HG03064 (cell line): Measurements from ENCODE around the gene WASHC3.
"Not testable (repeated sequence)": the region's sequence is repeated elsewhere in the genome, so short reads cannot be mapped to it uniquely, and the experiment has no call there.

Experiments used
- ATAC-seq: cut with Tn5 transposase; IDR thresholded peaks from one replicate; pipeline ENCODE4 v1.9.1; 2021; ENCODE audit warnings: low read depth; ENCODE audit not compliant: unreplicated experiment

Gene WASHC3

GRCh38 chr12:102051431-102051965 lies 10.3 kb downstream of the WASHC3 start:
- ATAC-seq: no peak

- no peak for ATAC-seq
These were observed 10.9 kb downstream of the WASHC3 start for GRCh38 chr12:102050660-102051430.

- peak; percentile 82 for ATAC-seq
These were observed 17.9 kb downstream of the WASHC3 start for GRCh38 chr12:102043928-102044327.

DNA sequence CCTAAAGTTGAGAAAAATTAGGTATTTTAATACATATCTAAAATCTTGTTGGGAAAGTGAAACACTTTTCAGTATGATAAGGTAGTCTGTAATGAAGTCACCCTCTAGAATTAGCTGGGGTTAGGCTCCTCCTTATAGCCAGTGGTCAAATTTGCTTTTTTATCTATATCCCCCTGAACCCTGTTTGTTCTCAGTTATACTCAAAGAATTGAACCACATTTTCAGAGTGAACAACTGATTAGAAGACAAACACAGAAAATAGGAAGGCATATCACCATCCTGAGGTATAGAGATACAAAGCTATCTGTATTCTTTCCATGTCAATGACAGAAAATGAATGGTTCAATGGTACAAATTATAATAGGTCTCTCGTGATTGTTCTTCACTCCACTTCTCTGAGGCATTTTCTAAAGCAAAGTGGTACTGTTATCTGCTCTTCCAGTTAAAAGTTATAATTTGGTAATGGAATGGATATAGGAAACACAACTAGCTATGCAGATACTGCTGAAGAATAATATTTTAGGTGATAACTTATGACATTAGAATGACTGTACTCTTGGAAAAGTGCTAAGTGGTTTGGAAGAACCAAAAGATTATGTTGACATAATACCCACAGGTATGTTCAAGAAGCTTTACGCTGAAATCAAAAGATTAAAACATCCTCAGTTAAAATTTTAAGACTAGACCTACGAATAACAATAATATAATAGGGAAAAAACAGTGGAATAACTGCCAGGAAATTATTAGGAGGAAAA lies 27.6 kb downstream of the WASHC3 start:
- ATAC-seq: no peak

GRCh38 chr12:102031852-102032251 lies 29.9 kb downstream of the WASHC3 start:
- ATAC-seq: no peak

DNA sequence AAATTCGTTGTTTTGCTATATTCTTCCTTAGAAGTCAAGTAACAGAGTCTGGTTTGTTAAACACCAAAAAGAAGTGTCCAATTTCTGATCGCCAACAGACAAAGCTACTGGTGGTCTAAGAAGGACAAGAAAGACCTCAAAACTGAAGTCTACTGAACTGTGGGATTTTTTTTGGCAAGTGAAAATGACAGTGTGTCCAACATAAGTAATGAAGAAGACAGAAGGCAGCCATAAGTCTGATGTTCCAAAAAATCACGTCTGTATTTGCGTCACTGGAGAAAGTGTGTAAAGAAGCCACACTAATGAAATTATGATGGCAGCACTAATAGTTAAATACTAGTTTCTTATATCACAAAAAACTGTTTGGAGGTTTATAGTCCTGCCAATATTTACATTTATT lies 32.6 kb downstream of the WASHC3 start:
- ATAC-seq: no peak

DNA sequence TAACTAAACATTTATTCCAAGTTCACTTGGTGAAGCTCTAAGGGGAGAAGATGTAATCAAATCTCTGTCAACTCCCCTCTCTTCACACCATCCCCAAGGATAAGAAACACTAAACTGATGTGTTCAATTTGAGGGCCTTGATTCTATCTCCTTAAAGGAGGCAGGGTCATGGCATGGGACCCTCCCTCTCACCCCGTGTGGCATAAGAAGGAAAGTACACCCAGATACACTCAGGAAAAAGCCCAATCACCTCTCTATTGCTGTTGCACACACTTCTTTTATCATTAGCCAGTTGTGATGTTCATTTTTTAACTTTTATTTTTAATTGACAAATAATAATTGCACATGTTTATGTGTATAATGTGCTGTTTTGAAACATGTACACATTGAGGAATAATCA lies 35.1 kb downstream of the WASHC3 start:
- ATAC-seq: no peak

GRCh38 chr12:102024765-102025164 lies 37.0 kb downstream of the WASHC3 start:
- ATAC-seq: no peak

- ATAC-seq: no peak
These were observed 38.4 kb downstream of the WASHC3 start for GRCh38 chr12:102023343-102023930.

- ATAC-seq: no peak
These were observed 39.5 kb downstream of the WASHC3 start for GRCh38 chr12:102022286-102022685.

DNA sequence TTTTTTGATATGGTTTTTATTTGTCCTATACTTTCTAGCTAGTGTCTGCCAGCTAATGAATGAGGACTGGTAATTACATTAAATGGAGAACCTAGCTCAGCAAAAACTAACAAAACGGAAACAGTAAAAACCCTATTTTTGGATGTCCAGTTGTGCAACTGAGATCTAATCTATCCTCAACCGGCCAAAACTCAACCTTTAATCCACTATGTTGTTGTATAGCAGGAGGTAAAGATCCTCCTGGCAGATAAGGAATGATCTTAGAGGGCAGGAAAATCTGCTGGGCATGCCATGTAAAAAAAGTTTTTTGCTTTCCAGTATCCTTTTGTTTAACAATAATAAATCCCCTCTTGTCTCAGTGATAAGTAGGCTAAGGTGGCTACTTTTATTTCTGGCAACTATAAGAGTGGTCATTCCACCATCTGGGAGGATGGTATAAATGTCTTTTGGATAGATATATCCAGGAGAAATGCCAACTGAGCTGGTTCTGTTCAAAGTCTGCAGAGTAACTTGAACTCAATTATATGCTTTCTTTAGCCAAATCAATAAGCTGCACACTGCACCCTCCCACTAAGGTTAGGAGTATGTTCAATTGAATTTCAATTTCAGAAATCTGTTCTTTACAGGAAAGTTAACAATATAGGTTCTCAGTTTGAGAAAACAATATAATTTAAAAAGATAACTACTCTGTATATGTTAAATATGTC lies 40.1 kb downstream of the WASHC3 start:
- ATAC-seq: no peak

DNA sequence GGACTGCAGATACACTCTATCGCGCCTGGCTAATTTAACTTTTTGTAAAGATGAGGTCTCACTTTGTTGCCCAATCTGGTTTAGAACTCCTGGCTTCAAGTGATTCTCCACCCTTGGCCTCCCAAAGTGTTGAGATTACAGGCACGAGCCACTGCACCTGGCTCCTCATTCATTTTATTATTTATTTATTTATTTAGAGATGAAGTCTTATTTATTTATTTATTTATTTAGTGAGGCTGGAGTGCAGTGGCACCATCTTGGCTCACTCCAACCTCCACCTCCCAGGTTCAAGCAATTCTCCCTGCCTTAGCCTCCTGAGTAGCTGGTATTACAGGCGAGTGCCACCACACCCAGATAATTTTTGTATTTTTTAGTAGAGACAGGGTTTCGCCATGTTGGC lies 43.2 kb downstream of the WASHC3 start:
- not testable (repeated sequence) for ATAC-seq

DNA sequence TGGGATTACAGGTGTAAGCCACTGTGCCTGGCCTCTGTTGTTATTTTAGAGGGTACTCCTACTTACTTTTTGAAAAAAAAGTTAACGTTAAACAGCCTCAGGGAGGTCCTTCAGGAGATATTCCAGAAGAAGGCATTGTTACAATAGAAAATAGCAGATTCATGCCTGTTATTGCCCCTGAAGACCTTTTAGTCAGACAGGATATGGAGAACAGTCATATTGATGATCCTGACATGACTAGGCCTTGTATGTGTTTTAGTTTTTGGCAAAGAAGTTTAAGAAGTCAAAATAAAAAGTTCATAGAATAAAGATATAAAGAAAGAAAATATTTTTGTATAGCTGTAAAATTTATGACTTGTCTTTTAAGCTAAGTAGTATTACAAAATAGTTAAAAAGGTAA lies 45.3 kb downstream of the WASHC3 start:
- ATAC-seq: no peak

- ATAC-seq: peak; percentile 94
These were observed 51.4 kb downstream of the WASHC3 start for GRCh38 chr12:102010265-102010994.

DNA sequence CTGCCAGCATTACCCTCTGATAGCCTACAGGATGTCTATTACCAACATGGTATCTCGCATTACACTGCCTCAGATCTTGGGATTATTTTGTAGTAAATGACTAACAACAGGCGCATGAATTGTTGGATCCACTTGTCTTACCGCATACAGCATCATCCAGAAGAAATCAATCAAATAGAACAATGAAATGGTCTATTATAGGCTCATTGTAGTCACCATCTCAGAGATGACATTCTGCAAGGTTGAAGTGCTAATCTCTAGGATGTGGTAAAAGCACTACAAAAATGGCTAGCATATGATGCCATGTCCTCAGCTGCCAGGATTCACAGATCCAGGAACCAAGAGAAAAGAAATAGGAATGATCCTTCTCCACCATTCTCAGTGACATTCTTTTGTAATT lies 52.0 kb downstream of the WASHC3 start:
- peak; percentile 12 for ATAC-seq

- no peak for ATAC-seq
These were observed 53.1 kb downstream of the WASHC3 start for GRCh38 chr12:102008615-102009126.

- ATAC-seq: no peak
These were observed 56.5 kb downstream of the WASHC3 start for GRCh38 chr12:102005256-102005655.

- no peak for ATAC-seq
These were observed 64.7 kb downstream of the WASHC3 start for GRCh38 chr12:101997102-101997501.

DNA sequence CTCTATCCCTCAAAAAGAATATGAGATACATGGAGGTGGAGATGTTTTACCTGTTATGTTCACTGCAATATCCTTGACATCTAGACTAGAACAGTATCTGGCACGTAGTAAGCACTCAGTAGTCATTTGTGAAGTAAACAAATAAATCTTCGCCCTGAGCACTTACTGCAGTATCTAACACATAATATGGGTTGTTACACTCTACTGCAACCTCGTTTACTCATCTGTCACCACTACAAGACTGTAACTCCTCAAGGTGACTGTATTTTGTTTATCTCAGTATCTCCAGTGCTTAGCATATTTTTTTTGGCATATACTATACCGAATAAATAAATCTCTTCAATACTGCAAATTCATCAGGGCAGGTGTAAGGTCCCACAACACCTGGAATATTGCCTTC lies 66.1 kb downstream of the WASHC3 start:
- ATAC-seq: no peak

GRCh38 chr12:101992091-101992490 lies 69.7 kb downstream of the WASHC3 start:
- no peak for ATAC-seq
